Progenitor cell of endocrine pancreas (in vitro differentiated cells): ENCODE data around the gene SERAC1. TPM values are rescaled to one million over a fixed set of nuclear protein-coding genes. Genes with fewer than 3 reads are reported as not detected.

Source experiments
- total RNA-seq: library from RNA; stranded (reverse); gene quantifications from 2 replicates; pipeline ENCODE4 v1.2.1, GENCODE V29; 2021

The SERAC1 gene
- total RNA-seq, 1 donor from 2014 or later = 20.0 TPM

Other genes starting within 250 kb of the SERAC1 start
- 18.9 and 22.2 TPM in 2 replicates for gene SYNJ2, start 186.4 kb downstream of the SERAC1 start, total RNA-seq
- gene GTF2H5, start 88 bp upstream of the SERAC1 start, total RNA-seq = 24.9 and 26.6 TPM in 2 replicates
- 171 and 174 TPM in 2 replicates for gene TULP4, start 144.2 kb upstream of the SERAC1 start, total RNA-seq